ENCODE data around the gene SYNJ2.

Gene SYNJ2

DNA sequence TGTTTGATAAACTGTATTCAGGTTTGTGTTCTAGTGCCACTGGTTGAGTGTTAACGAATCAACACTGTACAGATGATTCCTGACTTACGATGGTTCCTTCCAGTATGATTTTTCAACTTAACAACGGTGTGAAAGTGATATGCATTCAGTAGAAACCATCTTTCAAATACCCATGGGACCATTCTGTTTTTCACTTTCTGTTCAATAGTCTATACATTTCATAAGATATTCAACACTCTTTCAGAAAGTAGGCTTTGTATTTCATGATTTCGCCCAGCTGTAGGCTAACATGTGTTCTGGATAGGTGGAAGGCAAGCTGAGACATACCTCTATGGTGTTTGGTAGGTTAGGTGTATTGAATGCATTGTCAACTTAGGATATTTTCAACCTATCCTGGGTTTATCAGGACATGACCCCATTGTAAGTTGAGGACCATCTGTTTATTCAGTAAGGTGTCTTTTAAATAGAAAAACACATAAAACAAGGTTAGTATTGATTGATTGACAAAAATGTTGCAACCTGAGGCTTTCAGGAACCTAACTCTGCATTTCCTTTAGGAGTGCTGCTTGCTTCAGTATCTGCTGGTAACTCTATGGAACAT, 32.3 kb downstream of the SYNJ2 start:
- no peak for DNase-seq

DNA sequence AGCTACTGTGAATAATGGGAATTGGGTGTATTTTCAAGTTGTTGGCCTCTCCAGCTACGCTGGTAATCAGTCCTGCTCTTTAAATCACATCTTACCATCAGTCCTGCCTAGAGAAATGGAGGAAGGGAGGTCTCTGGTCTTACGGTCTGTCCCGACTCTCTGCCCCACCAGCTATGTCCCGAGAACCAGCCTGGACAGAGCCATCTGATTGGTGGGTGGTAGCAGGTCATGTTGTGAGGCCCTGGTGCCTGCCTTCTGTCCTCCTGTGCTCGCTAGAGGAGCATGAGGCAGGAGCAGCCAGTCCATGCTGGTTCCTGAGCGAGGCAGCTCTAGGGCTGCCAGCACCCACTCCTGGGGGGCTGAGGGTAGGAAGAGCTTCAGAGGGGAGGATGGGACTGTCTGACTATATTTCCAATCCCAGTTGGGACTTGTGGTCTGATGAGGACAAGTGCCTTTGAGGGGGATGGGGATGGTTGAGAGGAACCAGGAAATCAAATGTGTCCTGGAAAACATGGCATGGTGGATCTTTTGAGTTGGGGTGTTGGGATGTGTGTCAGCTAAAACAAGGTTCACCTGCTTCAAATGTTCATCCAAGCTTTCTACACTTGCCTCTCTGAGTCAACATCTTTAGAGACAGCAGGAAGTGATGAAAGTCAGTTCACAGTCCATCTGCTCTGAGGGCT, 33.0 kb downstream of the SYNJ2 start:
- DNase-seq = no peak

DNA sequence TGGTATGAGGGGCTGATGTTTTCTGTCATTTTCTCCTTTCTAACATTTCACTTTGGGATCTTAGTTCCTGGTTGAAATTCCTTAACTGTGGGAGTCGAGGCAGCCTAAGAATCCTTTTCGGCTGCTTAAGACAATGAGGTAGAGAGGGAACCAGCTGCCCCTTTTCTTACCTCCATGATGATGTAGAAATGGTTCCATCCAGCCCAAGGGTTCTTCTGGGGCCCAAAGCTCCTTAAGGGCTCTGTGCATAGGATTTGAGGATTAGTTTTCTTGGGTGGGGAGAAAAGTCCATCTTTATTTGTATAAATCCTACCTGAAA, 33.5 kb downstream of the SYNJ2 start:
- no peak for DNase-seq

DNA sequence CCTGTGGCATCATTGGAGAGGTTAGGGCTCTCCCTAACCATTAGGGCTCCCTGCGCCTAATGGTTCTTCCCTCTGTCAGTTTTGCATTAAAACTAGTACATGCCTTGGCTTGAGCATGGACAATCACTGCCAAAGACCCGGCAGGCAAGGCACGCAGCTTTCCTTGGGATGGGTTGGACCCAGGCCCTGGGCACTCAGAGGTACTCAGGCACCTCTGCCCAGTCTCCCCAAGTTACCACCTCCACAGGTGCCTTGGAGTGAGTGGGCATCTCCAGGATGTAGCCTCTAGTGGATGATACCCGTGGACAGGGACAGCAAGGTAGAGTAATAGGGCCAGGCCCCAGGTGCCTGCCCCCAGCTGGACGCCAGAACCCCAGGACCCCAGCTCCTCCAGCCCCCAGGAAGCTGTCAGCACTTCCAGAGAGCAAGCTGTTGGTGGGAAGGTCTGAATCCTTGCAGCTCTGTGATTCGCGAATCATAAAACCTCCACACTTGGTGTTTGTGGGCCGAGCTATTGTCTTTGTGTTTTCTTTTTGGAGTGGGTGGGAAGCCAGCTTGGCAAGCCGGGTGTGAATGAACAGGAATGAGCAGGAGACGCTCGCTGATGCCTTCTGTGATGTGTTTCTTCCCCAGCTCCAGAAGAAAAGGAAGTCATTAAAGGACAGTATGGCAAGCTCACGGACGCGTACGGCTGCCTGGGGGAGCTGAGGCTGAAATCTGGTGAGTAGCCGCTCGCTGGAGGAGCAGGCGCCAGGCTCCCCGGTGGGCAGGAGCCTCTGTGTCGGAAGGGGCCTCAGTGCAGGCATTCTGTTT, 35.1 kb downstream of the SYNJ2 start:
- no peak for DNase-seq

DNA sequence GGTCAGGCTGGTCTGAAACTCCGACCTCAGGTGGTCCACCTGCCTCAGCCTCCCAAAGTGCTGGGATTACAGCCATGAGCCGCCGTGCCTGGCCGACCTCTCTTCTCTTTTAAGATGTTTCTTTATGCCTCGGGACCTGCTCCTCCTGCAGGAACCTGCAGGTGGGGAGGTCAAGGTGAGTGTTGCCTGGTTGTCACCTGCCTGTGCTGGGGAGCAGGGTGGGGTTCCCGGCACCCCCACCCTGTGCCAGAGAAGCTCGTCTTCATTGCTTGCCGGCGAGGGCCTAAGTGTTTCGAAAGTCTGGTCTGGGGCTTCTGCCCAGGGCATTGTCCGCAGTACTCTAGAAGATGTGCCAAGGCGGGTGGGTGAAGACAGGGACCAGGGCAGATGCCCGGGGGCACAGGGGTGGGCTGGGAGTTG, 36.0 kb downstream of the SYNJ2 start:
- DNase-seq = no peak

DNA sequence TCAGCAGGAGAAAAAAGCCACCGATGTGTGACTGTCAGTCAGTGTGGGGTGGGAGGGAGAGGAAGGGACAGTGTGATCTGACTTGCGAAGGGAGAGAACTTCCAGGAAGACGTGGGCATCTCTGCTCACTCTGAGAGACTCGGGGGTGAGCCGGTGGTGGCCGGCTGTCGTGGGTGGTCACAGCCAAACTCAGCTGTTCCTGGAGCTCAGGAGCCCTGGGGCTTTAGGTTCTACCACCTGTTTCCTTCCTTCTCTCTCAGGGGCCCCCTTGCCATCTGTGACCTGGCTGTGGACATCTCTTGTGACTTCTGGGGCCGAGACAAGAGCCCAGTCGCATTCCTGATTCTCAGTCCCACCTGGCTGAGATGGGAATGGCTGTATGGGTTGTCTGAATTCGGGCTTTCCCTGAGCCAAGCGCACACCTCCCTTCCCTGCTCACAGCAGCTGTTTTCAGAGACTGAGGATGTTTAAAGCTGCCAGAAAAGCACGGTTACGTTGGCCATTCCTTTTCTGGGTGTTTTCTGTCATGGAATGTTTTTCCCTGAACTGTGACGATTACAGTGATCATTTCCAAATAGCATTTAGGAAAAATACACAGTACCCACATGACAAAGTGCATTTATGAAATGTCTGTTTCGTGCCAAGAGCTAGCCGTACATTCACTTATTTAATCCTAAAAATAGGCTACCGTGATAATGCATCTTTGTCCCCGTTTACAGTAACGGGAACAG, 36.5 kb downstream of the SYNJ2 start:
- DNase-seq = no peak

DNA sequence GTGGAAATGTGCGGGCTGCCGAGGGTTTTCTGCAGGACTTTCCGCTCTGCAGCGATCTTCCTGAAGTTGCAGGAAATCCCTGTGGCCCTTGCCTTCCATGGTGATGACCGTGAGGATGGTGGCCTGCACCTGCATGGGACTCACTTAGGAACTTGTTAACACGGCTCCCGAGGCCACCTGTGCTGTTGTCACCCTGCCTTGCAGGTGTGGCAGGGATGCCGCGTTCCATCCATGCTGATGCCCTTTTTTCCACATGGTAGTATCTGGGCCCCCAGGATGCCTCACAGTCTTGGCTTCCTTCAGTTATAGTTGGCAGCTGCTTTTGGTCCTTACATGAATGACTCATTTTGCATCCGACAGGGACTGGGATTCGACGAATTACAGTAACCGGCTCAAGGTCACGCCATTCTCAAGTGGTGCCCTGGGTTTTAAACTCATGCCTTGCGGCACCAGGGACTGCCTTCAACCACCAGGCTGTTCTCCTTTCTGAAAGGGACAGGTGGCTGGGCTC, 37.2 kb downstream of the SYNJ2 start:
- DNase-seq = no peak

DNA sequence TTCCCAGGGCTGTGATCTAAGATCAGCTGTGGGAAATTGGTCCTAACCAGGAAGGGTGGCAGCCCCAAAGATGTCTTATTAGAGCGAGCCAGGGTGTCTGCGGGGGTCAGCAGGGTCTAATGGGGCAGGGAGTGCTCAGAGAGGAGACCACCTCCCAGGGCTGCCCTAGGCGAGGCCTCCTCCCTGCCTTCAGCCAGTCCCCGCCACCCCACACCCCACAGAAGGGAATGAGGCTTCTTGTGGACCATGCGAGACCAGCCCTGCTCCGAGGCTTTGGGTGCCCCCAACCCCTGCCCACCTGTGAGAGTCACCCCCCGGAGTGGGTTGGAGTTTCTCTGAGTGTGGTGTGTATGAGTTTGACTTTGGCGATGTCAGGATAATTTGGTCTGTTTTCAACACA, 37.8 kb downstream of the SYNJ2 start:
- DNase-seq = no peak

DNA sequence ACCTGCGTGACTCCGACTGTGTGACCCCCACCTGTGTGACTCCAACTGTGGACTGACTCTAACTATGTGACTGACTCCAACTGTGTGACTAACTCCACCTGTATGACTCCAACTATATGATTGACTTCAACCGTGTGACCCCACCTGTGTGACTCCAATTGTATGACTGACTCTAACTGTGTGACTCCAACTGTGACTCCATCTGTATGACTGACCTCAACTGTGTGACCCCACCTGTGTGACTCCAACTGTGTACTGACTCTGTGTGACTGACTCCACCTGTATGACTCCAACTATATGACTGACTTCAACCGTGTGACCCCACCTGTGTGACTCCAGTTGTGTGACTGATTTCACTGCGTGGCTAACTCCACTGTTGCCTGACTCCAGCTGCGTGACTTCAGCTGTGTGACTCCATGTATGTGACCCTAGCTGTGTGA, 38.6 kb downstream of the SYNJ2 start:
- no peak for DNase-seq

DNA sequence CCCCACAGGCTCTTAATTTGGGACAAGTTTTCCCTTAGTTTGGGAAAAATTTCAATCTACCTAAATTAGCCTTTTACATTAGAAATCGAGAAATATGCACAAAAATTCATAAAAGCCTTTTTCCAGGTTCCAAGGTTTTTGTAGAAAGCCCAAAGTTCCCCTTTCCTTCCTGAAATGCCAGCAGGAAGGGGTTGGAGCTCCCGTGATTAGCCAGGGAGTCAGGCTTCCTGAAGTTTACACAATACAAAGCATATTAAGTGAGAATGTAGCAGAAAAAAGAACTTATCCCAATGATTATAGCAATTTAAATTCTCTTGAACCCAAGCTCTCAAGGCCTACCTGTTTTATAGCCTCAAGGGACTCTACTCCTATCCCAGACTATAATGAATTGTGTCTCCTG, 39.1 kb downstream of the SYNJ2 start:
- DNase-seq = no peak

DNA sequence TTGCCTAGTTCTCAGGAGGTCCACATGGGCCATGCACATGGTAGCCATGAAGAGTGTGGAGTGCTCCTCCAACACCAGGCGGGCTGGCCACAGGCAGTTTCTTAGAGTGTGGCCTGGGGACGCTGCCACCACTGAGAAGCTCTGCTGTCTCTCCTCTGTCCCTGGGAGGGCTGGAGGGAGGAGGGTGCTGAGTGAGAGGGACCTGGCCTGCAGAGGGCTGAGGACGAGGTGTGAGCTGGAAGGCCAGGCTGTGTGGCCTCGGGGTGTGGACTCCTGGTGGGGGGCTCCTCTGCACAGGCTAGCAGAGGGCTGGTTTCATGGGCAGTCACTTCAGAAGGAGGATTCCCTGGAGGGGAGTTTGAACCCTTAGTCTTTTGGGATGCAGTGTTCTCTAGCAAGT, 39.7 kb downstream of the SYNJ2 start:
- no peak for DNase-seq

DNA sequence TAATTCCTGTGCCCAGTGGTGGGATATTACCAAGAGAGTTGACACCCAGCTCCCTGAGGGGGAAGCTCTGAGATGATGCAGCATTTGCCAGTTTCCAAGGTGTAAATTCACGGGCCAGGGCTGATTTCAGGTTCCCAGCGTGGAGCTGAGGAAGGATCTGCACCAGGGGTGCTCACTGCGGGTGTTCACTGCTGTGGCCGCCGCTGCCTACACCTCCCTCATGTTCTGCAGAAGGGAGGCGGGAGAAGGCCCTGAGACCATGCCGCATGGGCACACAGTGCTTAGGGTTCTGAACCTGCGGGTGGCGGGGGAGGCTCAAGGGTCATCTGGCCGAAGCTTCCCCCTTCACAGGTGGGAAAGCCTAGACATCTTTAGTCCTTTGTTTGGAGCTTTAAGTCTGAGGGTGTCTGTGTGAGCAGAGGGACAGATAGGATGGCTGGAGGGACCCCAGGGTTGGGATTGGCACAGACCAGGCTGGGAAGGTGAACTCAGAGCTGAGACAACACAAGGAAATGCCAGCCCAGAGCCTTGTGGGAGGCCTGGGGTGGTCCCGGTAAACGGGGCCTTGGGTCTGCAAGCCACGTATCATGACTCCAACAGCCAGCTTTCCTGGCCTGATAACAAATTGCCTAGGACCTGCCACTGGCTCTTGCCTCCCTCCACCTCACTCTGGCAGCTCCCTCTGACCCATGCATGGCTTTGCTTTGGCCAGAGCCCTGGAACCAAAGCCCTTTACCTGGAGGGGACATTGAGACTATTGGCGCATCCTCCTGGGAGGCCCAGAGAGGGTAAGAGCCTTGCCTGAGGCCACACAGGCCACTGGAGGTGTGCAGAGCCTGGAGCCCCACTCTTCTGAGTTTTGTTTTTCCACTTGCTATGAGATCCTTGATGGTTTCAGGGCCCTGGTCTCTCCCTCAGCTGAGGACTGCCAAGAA, 40.4 kb downstream of the SYNJ2 start:
- no peak for DNase-seq

DNA sequence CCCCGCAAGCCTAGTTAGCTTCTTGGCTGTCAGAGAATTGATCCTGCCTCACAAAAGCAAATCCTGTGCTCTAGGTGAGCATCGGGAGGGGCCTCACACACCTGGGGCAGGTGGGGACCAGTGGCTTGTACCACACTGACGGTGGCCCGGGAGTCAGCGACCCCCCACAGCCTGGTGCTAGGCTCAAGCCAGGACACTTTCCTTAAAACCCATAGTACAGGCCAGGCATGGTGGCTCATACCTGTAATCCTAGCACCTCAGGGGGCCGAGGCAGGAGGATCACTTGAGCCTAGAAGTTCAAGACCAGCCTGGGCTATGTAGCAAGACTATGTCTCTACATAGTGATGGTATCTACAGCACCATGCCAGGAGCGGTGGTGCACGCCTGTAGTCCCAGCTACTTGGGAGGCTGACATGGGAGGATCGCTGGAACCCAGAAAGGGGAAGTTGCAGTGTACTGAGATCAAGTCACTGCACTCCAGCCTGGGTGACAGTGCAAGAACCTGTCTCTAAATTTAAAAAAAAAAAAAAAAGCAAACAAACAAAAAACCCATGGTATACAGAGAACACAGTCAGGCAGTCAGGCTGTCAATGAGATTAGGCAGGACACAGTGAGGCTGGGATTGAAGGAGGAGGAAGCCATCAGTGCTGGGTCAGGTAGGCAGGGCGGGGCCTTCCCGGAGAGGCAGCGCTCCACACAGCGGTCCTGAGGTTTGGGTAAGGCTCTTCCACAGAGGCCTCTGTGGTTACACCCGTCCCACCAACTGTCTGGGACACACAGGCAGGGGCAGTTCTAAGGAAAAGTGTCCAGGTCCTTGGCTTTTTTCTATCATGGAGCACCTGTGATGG, 41.3 kb downstream of the SYNJ2 start:
- DNase-seq = no peak

DNA sequence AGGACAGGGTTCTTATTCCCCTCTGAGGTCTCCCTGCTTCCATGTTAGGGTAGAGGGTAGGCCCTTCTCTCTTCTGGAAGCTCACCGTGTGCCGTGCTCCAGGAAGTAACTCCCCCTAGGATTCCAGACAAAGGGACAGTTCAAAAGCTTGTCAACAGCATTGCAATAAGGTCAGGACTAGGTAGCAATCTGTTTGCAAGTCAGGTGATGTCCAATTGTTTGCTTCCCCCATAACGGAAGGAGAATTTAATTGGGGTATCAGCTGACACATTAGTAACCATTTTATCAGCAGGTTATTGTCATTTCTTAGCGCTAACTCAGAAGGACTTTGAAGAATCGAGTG, 41.9 kb downstream of the SYNJ2 start:
- DNase-seq = no peak

DNA sequence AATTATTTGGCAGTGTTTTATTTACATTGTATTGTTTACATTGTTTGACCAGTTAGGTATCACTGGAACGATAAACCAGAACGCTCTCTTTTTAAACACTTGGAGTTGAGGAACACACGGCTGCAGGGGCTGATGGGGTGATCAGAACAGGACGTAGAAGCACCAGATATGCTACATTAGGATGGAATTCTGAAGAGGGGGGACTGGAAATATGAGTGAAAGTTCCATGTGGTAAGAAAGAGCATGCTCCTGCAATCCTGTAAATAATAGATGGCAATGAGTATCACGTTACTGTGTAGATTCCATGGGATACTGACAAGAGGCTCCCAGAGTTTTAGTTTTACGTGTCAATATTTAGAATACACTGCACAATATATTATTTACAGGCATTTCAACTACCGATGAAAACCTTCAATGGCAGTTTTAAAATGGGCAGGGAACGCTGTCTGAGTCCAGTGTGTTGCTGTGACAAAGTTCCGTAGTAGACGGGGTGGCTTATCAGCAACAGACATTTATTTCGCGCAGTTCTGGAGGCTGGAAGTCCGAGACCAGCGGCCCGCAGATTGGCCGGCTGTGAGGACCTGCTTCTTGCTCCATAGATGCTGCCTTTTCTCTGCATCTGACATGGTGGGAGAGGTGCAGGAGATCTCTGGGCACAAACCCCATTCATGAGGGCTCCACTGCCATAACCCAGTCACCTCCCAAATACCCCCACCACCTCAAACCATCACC, 43.1 kb downstream of the SYNJ2 start:
- DNase-seq = no peak

DNA sequence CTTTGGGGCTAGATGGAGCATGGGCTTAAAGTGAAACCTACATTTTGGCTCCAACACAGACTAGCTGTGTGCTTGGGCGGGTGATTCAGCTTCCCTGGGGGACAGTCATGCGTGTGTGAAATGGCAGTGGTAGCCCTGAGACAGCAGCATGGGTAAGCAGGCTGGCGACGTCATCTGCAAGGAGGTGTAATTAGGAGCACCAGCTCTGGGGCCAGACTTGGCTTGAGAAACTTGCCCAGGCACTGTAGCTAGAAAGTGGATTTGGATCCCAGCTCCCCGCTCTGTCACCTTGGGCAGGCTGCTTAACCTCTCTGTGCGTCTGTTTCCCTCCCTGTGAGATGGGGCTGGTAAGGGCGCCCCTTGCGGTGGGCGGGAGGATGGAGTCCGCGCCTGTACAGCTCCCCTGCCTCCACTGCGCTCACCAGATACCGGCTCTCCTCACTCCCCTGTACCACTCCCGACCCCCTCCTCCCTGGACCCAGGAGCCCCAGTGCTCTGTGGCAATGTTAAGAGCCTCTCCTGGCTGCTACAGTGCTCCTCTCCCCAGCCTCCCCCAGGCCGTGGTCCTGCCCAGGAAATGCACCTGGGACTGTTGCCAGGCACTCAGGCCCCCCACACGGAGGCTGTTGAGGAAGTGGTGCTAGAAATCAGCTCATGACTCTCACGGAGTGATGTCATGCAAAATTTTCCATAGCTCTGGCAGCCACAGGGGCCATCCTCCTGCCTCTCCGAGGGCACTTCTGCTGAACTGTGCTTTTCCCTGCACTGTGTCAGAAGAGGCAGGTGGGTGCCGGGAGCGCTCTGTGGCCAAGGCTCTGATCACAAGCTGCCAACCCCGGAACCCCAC, 44.6 kb downstream of the SYNJ2 start:
- peak; percentile 84 for DNase-seq

DNA sequence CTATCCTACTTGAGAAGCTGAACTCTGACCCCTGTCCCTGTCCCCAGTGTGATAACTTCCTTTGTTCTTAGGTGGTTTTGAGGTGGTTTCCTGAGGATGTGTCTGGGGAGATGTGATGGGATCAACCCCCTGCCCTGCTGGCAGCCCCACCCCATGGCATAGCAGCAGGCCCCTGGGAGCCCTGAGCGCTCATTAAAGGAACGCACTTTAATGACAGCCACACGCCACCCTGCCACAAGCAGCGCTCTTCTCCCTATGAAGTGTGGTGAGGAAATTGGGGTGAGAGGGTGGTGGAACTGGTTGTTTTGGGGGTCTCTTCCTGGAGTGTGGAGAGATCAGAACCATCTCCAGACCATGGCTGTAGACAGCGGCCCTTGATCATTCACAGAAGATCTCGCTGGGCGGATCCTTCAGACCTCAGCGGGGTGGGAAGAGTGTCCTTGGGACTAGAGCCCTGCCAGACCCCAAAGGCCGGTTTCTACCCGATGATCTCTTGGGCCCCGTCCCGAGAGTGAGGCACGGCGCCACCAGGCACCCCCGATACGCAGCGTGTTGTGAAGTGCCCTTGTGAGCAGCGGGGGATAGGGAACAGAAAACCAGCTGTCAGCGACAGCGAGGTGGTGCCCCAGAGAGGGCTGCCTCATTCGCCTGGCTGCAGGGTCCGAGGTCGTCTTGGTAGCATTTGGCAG, 45.4 kb downstream of the SYNJ2 start:
- DNase-seq = no peak

DNA sequence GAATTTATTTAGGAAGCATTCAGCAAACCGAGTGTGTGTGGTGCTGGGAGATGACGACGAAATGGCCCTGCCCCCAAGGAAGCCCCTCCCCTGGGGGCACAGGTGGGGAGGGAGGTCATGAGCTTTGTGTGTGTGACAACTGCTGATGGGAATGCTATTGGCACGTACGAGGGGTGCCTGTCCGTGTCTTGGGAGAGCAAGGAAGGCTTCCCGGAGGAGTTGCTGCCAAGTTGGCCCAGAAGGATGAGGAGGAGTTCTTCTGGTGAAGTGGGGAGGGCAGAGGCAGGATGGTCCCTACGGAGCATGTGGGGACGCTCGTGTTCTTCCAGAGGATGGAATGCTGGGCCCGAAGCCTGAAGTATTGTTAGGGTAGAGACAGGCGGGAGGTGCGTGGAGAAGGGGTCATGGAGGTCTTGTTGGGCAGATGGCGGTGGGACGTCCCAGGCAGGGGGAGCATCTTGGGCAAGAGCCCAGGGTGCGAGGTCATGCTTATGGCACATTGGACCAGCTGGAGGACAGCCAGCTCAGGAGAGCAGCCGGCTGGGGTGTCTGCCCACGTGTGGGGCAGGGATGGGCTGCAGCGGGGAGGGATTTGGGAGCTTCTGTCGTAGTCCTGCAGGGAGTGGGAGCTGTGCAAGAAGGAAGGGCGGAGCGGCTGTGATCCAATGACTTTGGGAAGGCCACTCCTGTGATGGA, 46.1 kb downstream of the SYNJ2 start:
- no peak for DNase-seq
